HepG2 (cell line): Measurements from ENCODE around the gene FUT6. TPM values are rescaled to one million over a fixed set of nuclear protein-coding genes. Genes with fewer than 3 reads are reported as not detected.

ENCODE experiments used
- CHD2 ChIP-seq: IDR thresholded peaks from 2 replicates; pipeline ENCODE4 v1.6.1; 2011; ENCODE audit warnings: low read depth, low read length, improper control_type of control experiment
- HNRNPUL1 ChIP-seq: fragments of 200-400 bp; formaldehyde crosslinking; IDR thresholded peaks from 2 replicates; pipeline ENCODE4 v1.6.1; 2017; ENCODE audit warnings: low read depth, mild to moderate bottlenecking, low read length, moderate library complexity
- PCBP2 ChIP-seq: fragments of 200-400 bp; formaldehyde crosslinking; optimal IDR thresholded peaks from 2 replicates; pipeline ENCODE3; 2018; ENCODE audit warnings: low read length, low read depth; ENCODE audit not compliant: poor library complexity, severe bottlenecking
- PHF20 ChIP-seq: sonication (generic); formaldehyde crosslinking; IDR thresholded peaks from 2 replicates; pipeline ENCODE4 v1.5.0; 2020; ENCODE audit warnings: mild to moderate bottlenecking, missing genetic modification reagents
- POLR2A ChIP-seq, 2 experiments: IDR thresholded peaks; 2 replicates each; pipeline ENCODE4 v1.6.1; 2011; ENCODE audit warnings: low read depth in 2 of 2, low read length in 2 of 2, mild to moderate bottlenecking in 1 of 2, moderate library complexity in 1 of 2; ENCODE audit not compliant: insufficient read depth in 1 of 2
- RAD51 ChIP-seq: fragments of 450-650 bp; IDR thresholded peaks from 2 replicates; pipeline ENCODE4 v1.6.1; 2016; ENCODE audit warnings: borderline replicate concordance
- ZFP62 ChIP-seq: sonication (generic); formaldehyde crosslinking; IDR thresholded peaks from 2 replicates; pipeline ENCODE4 v1.4.0; 2020; ENCODE audit warnings: missing genetic modification reagents
- ZNF746 ChIP-seq: sonication (generic); formaldehyde crosslinking; IDR thresholded peaks from 2 replicates; pipeline ENCODE4 v1.8.0; 2022; ENCODE audit warnings: mild to moderate bottlenecking, missing genetic modification reagents
- ZNF777 ChIP-seq: sonication (generic); formaldehyde crosslinking; IDR thresholded peaks from 2 replicates; pipeline ENCODE4 v1.4.0; 2020; ENCODE audit warnings: missing genetic modification reagents
- ZNF790 ChIP-seq: sonication (generic); formaldehyde crosslinking; IDR thresholded peaks from 2 replicates; pipeline ENCODE4 v1.8.0; 2022; ENCODE audit warnings: missing genetic modification reagents, mild to moderate bottlenecking, borderline replicate concordance
- polyA plus RNA-seq, 8 experiments: library from polyadenylated mRNA; depleted of rRNA in 3 of 8; stranded (reverse) in 7 of 8; unstranded in 1 of 8; fragments of >200 nt; fragmentation: Illumina TruSeq in 4 of 8; extraction: Trizol in 4 of 8; gene quantifications; 2 replicates each; pipeline versions ENCODE4 v1.2.1 to v1.2.3, GENCODE V29; 2011 to 2016; ENCODE audit warnings: low read depth in 4 of 8, missing spikeins in 1 of 8, mixed read lengths in 1 of 8; ENCODE audit not compliant: insufficient read depth in 1 of 8
- total RNA-seq, 5 experiments: library from RNA; depleted of rRNA; stranded (reverse); fragments of >200 nt; fragmentation: Illumina TruSeq; extraction: Trizol; gene quantifications; 2 replicates each; pipeline ENCODE4 v1.2.3, GENCODE V29; 2016; ENCODE audit warnings: low read depth in 1 of 5
- TF ChIP-seq, protein P1 (sequence below): sonication (generic); formaldehyde crosslinking; IDR thresholded peaks from 2 replicates; pipeline ENCODE4 v1.8.0; 2022; ENCODE audit warnings: missing genetic modification reagents, low read depth, mild to moderate bottlenecking, borderline replicate concordance
- TF ChIP-seq, protein P2 (sequence below): sonication (generic); formaldehyde crosslinking; conservative IDR thresholded peaks from 2 replicates; pipeline ENCODE4 v1.8.0; 2022; ENCODE audit warnings: missing genetic modification reagents
- TF ChIP-seq, protein P3 (sequence below): sonication (generic); formaldehyde crosslinking; conservative IDR thresholded peaks from 2 replicates; pipeline ENCODE4 v1.4.0; 2020; ENCODE audit warnings: missing genetic modification reagents
- TF ChIP-seq, protein P4 (sequence below): sonication (generic); formaldehyde crosslinking; IDR thresholded peaks from 2 replicates; pipeline ENCODE4 v1.8.1; 2023; ENCODE audit warnings: mild to moderate bottlenecking, moderate library complexity, missing genetic modification reagents
- TF ChIP-seq, protein P5 (sequence below): sonication (generic); formaldehyde crosslinking; IDR thresholded peaks from 2 replicates; pipeline ENCODE4 v1.9.0; 2021; ENCODE audit warnings: missing genetic modification reagents, mild to moderate bottlenecking, borderline replicate concordance
- TF ChIP-seq, protein P6 (sequence below), 2 experiments: sonication (generic) in 1 of 2; formaldehyde crosslinking in 1 of 2; IDR thresholded peaks; 2 replicates each; pipeline versions ENCODE4 v1.4.0 to v1.6.1; 2018 to 2020; ENCODE audit warnings: missing genetic modification reagents in 2 of 2, borderline replicate concordance in 1 of 2, low read depth in 1 of 2, mild to moderate bottlenecking in 1 of 2, missing biosample characterization in 1 of 2
- TF ChIP-seq, protein P7 (sequence below): sonication (generic); formaldehyde crosslinking; IDR thresholded peaks from 2 replicates; pipeline ENCODE4 v1.5.0; 2020; ENCODE audit warnings: missing genetic modification reagents, mild to moderate bottlenecking, borderline replicate concordance

FUT6 gene
- total and polyA plus RNA-seq, 2 of the 13 experiments (the other 11 are each of a cell fraction or from before 2014, with no cell fraction given), result 8.2 to 27.7 TPM

GRCh38 chr19:5880604-5881078, 41.1 kb upstream of the FUT6 start (continued):
- TF ChIP-seq HNRNPUL1 (no peak), ZNF777 (no peak), ZNF790 (CRISPR knock-in tag) (0 out of 2 replicates have a peak, but pooled peaks have one; percentile 10), CHD2 (peak; percentile 13; the same call in 1 of the 2 replicates), PHF20 (CRISPR knock-in tag) (no peak), RAD51 (no peak), ZNF746 (CRISPR knock-in tag) (peak; percentile 47; the same call in 1 of the 2 replicates), POLR2A (IDR thresholded peaks at IDR 0.05; ENCODE audit: insufficient read depth in 1 of 2, low read depth in 2 of 2, low read length in 2 of 2) (peak in 1 of 2 experiments; percentile 51; a peak in 1 of 4 replicates), ZFP62 (no peak), PCBP2 (no peak)
- TF ChIP-seq, protein P1, sequence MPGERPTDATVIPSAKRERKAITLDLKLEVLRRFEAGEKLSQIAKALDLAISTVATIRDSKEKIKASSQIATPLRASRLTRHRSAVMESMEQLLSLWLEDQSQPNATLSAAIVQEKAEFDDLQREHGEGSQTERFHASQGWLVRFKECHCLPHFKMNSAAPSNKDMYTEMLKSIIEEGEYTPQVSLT (CRISPR knock-in tag), result no peak
- TF ChIP-seq, protein P2, sequence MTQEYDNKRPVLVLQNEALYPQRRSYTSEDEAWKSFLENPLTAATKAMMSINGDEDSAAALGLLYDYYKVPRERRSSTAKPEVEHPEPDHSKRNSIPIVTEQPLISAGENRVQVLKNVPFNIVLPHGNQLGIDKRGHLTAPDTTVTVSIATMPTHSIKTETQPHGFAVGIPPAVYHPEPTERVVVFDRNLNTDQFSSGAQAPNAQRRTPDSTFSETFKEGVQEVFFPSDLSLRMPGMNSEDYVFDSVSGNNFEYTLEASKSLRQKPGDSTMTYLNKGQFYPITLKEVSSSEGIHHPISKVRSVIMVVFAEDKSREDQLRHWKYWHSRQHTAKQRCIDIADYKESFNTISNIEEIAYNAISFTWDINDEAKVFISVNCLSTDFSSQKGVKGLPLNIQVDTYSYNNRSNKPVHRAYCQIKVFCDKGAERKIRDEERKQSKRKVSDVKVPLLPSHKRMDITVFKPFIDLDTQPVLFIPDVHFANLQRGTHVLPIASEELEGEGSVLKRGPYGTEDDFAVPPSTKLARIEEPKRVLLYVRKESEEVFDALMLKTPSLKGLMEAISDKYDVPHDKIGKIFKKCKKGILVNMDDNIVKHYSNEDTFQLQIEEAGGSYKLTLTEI (CRISPR knock-in tag), result no peak
- TF ChIP-seq, protein P3, sequence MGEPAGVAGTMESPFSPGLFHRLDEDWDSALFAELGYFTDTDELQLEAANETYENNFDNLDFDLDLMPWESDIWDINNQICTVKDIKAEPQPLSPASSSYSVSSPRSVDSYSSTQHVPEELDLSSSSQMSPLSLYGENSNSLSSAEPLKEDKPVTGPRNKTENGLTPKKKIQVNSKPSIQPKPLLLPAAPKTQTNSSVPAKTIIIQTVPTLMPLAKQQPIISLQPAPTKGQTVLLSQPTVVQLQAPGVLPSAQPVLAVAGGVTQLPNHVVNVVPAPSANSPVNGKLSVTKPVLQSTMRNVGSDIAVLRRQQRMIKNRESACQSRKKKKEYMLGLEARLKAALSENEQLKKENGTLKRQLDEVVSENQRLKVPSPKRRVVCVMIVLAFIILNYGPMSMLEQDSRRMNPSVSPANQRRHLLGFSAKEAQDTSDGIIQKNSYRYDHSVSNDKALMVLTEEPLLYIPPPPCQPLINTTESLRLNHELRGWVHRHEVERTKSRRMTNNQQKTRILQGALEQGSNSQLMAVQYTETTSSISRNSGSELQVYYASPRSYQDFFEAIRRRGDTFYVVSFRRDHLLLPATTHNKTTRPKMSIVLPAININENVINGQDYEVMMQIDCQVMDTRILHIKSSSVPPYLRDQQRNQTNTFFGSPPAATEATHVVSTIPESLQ (CRISPR knock-in tag), result no peak
- TF ChIP-seq, protein P4, sequence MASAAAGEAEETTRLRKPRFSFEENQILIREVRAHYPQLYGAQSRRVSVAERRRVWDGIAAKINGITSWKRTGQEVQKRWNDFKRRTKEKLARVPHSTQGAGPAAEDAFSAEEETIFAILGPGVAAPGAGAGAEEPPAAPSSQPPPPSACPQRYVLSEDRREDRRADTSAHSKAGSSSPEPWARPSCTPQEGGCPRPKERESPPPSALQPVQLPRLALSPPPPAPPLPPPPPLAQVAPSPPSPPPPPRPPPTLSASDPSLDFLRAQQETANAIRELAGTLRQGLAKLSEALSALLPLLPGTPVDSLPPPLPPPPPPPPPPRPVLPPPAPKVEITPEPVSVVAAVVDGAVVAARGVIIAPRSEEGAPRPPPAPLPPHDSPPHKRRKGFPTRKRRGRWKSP (CRISPR knock-in tag), result 0 out of 2 replicates have a peak, but pooled peaks have one; percentile 46
- TF ChIP-seq, protein P5, sequence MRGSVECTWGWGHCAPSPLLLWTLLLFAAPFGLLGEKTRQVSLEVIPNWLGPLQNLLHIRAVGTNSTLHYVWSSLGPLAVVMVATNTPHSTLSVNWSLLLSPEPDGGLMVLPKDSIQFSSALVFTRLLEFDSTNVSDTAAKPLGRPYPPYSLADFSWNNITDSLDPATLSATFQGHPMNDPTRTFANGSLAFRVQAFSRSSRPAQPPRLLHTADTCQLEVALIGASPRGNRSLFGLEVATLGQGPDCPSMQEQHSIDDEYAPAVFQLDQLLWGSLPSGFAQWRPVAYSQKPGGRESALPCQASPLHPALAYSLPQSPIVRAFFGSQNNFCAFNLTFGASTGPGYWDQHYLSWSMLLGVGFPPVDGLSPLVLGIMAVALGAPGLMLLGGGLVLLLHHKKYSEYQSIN (CRISPR knock-in tag), result no peak
- TF ChIP-seq, protein P6, sequence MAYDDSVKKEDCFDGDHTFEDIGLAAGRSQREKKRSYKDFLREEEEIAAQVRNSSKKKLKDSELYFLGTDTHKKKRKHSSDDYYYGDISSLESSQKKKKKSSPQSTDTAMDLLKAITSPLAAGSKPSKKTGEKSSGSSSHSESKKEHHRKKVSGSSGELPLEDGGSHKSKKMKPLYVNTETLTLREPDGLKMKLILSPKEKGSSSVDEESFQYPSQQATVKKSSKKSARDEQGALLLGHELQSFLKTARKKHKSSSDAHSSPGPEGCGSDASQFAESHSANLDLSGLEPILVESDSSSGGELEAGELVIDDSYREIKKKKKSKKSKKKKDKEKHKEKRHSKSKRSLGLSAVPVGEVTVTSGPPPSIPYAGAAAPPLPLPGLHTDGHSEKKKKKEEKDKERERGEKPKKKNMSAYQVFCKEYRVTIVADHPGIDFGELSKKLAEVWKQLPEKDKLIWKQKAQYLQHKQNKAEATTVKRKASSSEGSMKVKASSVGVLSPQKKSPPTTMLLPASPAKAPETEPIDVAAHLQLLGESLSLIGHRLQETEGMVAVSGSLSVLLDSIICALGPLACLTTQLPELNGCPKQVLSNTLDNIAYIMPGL (CRISPR knock-in tag; IDR thresholded peaks at IDR 0.05; ENCODE audit: borderline replicate concordance in 1 of 2, low read depth in 1 of 2), result peak in 1 of 2 experiments; percentile 62; a peak in 1 of 4 replicates
- TF ChIP-seq, protein P7, sequence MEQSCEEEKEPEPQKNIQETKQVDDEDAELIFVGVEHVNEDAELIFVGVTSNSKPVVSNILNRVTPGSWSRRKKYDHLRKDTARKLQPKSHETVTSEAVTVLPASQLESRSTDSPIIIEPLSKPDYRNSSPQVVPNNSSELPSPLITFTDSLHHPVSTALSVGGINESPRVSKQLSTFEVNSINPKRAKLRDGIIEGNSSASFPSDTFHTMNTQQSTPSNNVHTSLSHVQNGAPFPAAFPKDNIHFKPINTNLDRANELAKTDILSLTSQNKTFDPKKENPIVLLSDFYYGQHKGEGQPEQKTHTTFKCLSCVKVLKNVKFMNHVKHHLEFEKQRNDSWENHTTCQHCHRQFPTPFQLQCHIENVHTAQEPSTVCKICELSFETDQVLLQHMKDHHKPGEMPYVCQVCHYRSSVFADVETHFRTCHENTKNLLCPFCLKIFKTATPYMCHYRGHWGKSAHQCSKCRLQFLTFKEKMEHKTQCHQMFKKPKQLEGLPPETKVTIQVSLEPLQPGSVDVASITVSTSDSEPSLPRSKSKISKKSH (CRISPR knock-in tag), result no peak
